ENCODE results near the gene RBPMS2.

DNA sequence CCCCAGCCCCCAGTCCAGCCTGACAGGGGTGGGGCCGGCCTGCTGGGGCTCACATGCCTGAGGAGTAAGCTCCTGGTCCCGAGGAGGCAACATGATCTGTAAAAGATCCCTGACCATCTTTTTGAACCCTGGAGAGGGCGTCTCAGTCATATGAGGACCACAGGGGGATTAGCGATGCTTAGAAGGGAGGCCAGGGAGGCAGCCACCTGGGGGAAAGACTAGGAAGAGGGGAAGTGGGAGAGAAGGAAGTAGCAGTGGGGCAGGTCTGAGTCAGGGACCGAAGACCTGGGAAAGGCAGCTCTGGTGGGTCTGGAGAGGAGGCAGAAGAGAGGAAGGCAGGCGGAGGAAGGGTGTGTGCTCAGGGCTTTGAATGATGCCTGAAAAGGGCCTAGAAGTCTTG, 31.1 kb upstream of the RBPMS2 start:
- TF ChIP-seq RFX5 (IDR thresholded peaks at IDR 0.05; ENCODE audit: borderline replicate concordance, low read depth, low read length) (no peak), JUND (IDR thresholded peaks at IDR 0.05; ENCODE audit: low read length) (no peak), SP1 (IDR thresholded peaks at IDR 0.05; ENCODE audit: low read depth, low read length) (no peak)

Measured in H1 (cell line).